Activated T-cell treated with anti-CD3 and anti-CD28 coated beads, Interleukin-2, amount 50 U/mL, for 4 hours (primary cell): ENCODE measurements around the gene NLGN1. TPM values are rescaled to one million over a fixed set of nuclear protein-coding genes. Genes with fewer than 3 reads are reported as not detected.
"Not testable (repeated sequence)": the region's sequence is repeated elsewhere in the genome, so short reads cannot be mapped to it uniquely, and the experiment has no call there.

ENCODE experiments used
- ATAC-seq, 2 donors: fragments of 200-7000 bp; cut with Tn5 transposase; one replicate each; pipeline ENCODE4 v1.10.0; 2021
- DNase-seq: peaks from one replicate; pipeline ENCODE4 v3.0.0-alpha.2; 2020
- H3K27me3 Mint-ChIP-seq: one replicate; pipeline ENCODE4 v1.8.0; 2021; ENCODE audit warnings: low read depth, mixed read lengths
- H3K36me3 Mint-ChIP-seq: one replicate; pipeline ENCODE4 v1.8.0; 2022; ENCODE audit warnings: mixed read lengths; ENCODE audit not compliant: insufficient read depth
- H3K4me1 Mint-ChIP-seq: one replicate; pipeline ENCODE4 v1.8.0; 2021; ENCODE audit warnings: low read depth, mixed read lengths
- H3K4me3 Mint-ChIP-seq: one replicate; pipeline ENCODE4 v1.8.0; 2021; ENCODE audit warnings: mild to moderate bottlenecking, moderate library complexity, mixed read lengths
- H3K9me3 Mint-ChIP-seq: one replicate; pipeline ENCODE4 v1.8.0; 2021; ENCODE audit warnings: mixed read lengths
- total RNA-seq, 3 donors: library from RNA; stranded (reverse); gene quantifications; one replicate each; pipeline ENCODE4 v1.2.1, GENCODE V29; 2021

Gene NLGN1
- total RNA-seq, 3 donors from 2014 or later: not detected

GRCh38 chr3:173556546-173556945 lies 159.0 kb downstream of the NLGN1 start:
- no peak for ATAC-seq
- Mint-ChIP-seq H3K4me3 (no peak overlapping the region), H3K36me3 (no peaks in the 10 kb centered on the region), H3K27me3 (no peaks in the 10 kb centered on the region), H3K4me1 (no peaks in the 10 kb centered on the region), H3K9me3 (no peaks in the 10 kb centered on the region)
- no peak for DNase-seq

GRCh38 chr3:173567997-173568396 lies 170.5 kb downstream of the NLGN1 start:
- Mint-ChIP-seq H3K4me3 (no peak overlapping the region), H3K27me3 (no peaks in the 10 kb centered on the region), H3K36me3 (no peaks in the 10 kb centered on the region), H3K4me1 (no peaks in the 10 kb centered on the region), H3K9me3 (peaks cover 5% of the 10 kb centered on the region)
- ATAC-seq (no peak), DNase-seq (no peak)

- no peak overlapping the region for H3K4me3 Mint-ChIP-seq
- ATAC-seq: no peak
Measured at GRCh38 chr3:173568623-173569022, 171.1 kb downstream of the NLGN1 start.

GRCh38 chr3:173583496-173583895 lies 186.0 kb downstream of the NLGN1 start:
- no peaks in the 10 kb centered on the region for H3K36me3 Mint-ChIP-seq
- no peak overlapping the region for H3K4me3 Mint-ChIP-seq
- peaks cover 22% of the 10 kb centered on the region for H3K27me3 Mint-ChIP-seq
- H3K4me1 Mint-ChIP-seq: peaks cover 4% of the 10 kb centered on the region
- no peak for ATAC-seq
- peaks cover 3% of the 10 kb centered on the region for H3K9me3 Mint-ChIP-seq
- DNase-seq: no peak

More at GRCh38 chr3:173568623-173569022, 171.1 kb downstream of the NLGN1 start:
- no peaks in the 10 kb centered on the region for H3K27me3 Mint-ChIP-seq
- DNase-seq: no peak
- peaks cover 5% of the 10 kb centered on the region for H3K9me3 Mint-ChIP-seq
- no peaks in the 10 kb centered on the region for H3K4me1 Mint-ChIP-seq
- no peaks in the 10 kb centered on the region for H3K36me3 Mint-ChIP-seq

GRCh38 chr3:173584093-173584837 lies 186.7 kb downstream of the NLGN1 start:
- Mint-ChIP-seq H3K9me3 (peaks cover 3% of the 10 kb centered on the region), H3K4me1 (peaks cover 4% of the 10 kb centered on the region), H3K27me3 (peaks cover 22% of the 10 kb centered on the region), H3K36me3 (no peaks in the 10 kb centered on the region), H3K4me3 (no peak overlapping the region)
- DNase-seq (no peak), ATAC-seq (no peak)

- DNase-seq: no peak
- Mint-ChIP-seq H3K27me3 (peaks cover 22% of the 10 kb centered on the region), H3K4me3 (no peak overlapping the region), H3K36me3 (no peaks in the 10 kb centered on the region), H3K9me3 (peaks cover 3% of the 10 kb centered on the region), H3K4me1 (peaks cover 4% of the 10 kb centered on the region)
- ATAC-seq: no peak
Measured at GRCh38 chr3:173584838-173585831, 187.6 kb downstream of the NLGN1 start.

GRCh38 chr3:173586166-173586565 lies 188.6 kb downstream of the NLGN1 start:
- Mint-ChIP-seq H3K4me1 (peaks cover 4% of the 10 kb centered on the region), H3K36me3 (no peaks in the 10 kb centered on the region), H3K4me3 (no peak overlapping the region), H3K27me3 (peaks cover 22% of the 10 kb centered on the region), H3K9me3 (peaks cover 3% of the 10 kb centered on the region)
- DNase-seq: no peak
- no peak for ATAC-seq

GRCh38 chr3:173587055-173587454 lies 189.5 kb downstream of the NLGN1 start:
- H3K27me3 Mint-ChIP-seq: peaks cover 22% of the 10 kb centered on the region
- DNase-seq (no peak), ATAC-seq (no peak)
- peaks cover 4% of the 10 kb centered on the region for H3K4me1 Mint-ChIP-seq
- H3K36me3 Mint-ChIP-seq: no peaks in the 10 kb centered on the region
- peaks cover 3% of the 10 kb centered on the region for H3K9me3 Mint-ChIP-seq
- no peak overlapping the region for H3K4me3 Mint-ChIP-seq

GRCh38 chr3:173588556-173588955 lies 191.0 kb downstream of the NLGN1 start:
- no peak for ATAC-seq
- Mint-ChIP-seq H3K27me3 (peaks cover 19% of the 10 kb centered on the region), H3K36me3 (no peaks in the 10 kb centered on the region), H3K9me3 (peaks cover 3% of the 10 kb centered on the region), H3K4me3 (no peak overlapping the region), H3K4me1 (peaks cover 4% of the 10 kb centered on the region)
- DNase-seq: no peak

- DNase-seq (no peak), ATAC-seq (no peak)
- Mint-ChIP-seq H3K4me1 (peaks cover 4% of the 10 kb centered on the region), H3K4me3 (no peak overlapping the region), H3K9me3 (peaks cover 3% of the 10 kb centered on the region), H3K27me3 (peaks cover 16% of the 10 kb centered on the region), H3K36me3 (no peaks in the 10 kb centered on the region)
Measured at GRCh38 chr3:173589116-173589515, 191.6 kb downstream of the NLGN1 start.

- ATAC-seq (no peak), DNase-seq (no peak)
- peaks cover 3% of the 10 kb centered on the region for H3K9me3 Mint-ChIP-seq
- no peaks in the 10 kb centered on the region for H3K36me3 Mint-ChIP-seq
- H3K27me3 Mint-ChIP-seq: peaks cover under 1% of the 10 kb centered on the region
- no peak overlapping the region for H3K4me3 Mint-ChIP-seq
- no peaks in the 10 kb centered on the region for H3K4me1 Mint-ChIP-seq
Measured at GRCh38 chr3:173591401-173591800, 193.9 kb downstream of the NLGN1 start.

- not testable (repeated sequence) for H3K36me3 Mint-ChIP-seq, H3K27me3 Mint-ChIP-seq, ATAC-seq, H3K9me3 Mint-ChIP-seq, DNase-seq, H3K4me3 Mint-ChIP-seq, H3K4me1 Mint-ChIP-seq
Measured at GRCh38 chr3:173594881-173595280, 197.3 kb downstream of the NLGN1 start.

GRCh38 chr3:173599673-173600072 lies 202.1 kb downstream of the NLGN1 start:
- no peaks in the 10 kb centered on the region for H3K36me3 Mint-ChIP-seq
- peaks cover 4% of the 10 kb centered on the region for H3K9me3 Mint-ChIP-seq
- no peaks in the 10 kb centered on the region for H3K27me3 Mint-ChIP-seq
- H3K4me3 Mint-ChIP-seq: no peak overlapping the region
- DNase-seq: no peak
- H3K4me1 Mint-ChIP-seq: no peaks in the 10 kb centered on the region
- ATAC-seq: no peak

GRCh38 chr3:173614522-173614921 lies 217.0 kb downstream of the NLGN1 start:
- no peak for DNase-seq
- Mint-ChIP-seq H3K9me3 (peaks cover 5% of the 10 kb centered on the region), H3K4me3 (no peak overlapping the region), H3K36me3 (no peaks in the 10 kb centered on the region), H3K27me3 (no peaks in the 10 kb centered on the region), H3K4me1 (no peaks in the 10 kb centered on the region)
- no peak for ATAC-seq
